ENCODE measurements around the gene TECPR1. TPM values are rescaled to one million over a fixed set of nuclear protein-coding genes. Genes with fewer than 3 reads are reported as not detected.
"Not testable (repeated sequence)": the region's sequence is repeated elsewhere in the genome, so short reads cannot be mapped to it uniquely, and the experiment has no call there.

Gene TECPR1
- total RNA-seq, 1 experiment from 2014 or later: 15.3 TPM

DNA sequence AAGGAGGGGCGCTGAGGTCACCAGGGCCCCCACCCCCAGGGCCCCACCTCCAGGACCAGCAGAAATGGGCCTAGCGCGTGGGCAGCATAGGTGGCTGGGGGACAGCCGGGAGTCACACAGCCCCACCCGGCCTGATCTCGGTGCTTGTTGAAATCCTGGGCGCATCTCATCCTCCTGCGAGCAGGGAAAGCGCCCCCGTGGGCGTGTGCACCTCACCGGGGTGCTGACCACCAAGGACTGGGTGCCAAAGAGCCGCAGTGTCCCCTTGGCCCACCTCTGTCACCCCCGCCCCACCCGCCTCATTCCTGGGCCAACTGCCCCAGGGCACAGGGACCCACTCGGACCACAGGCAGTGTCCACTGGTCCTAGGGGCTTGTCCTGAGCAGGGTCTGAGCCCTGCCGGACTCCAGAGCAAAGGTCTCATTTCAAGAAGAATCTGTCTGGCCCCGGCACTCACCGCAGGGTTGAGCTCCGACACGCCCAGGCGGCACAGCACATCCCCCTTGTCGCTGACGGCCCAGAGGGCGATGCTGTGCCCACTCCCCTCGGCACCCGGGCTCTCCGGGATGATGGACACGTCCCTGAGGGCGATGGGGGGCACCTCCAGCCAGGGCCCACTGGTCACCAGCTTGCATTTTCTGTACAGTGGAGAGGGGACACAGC, 29.4 kb downstream of the TECPR1 start:
- DNase-seq (ENCODE audit: low read depth, low spot score): no peak
- in situ Hi-C loops (cut with HindIII; ENCODE audit: low pct_unique_long_range_greater_than_20kb, low sequenced_read_pairs): no loop called here

DNA sequence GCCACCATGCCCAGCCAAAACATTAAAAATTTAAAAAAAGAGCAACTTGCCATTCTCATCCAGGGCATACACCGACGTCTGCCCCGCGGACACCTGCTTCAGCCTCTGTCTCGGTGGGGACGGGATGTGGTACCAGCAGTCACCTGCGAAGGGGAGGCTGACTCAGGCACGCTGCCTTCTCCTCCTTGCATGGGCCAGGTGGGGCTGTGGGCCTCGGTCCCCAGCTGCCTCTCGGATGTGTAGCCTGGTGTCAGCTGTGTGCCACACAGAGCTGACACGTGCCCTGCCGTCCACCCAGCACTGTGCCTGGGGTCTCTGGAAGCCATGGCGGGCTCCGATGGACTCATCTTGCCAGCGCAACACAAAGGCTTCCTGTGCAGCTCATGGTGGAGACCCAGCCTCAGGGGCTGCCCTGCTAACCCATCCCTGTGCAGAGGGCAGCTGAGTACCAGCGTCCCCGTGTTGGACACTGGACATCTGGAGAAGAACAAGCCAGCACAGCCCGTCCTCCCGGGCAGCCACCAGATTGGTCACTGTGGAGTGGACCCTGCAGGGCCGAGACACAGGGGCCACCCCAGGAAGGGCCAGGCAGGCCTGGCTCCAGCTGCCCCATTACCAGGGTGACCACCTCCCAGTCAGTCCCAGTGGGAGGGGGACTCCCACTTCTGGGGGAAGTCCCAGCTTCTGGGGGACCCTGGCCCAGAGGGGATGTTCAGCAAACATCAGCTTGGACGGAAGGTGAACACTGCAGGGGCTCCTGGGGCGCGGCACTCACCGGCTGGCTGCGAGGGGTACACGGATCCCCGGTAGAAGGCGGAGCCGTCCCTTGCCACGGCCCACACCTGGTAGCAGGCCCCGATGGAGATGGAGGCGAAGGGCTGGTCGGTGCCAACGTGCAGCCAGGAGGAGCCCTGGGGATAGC, 30.2 kb downstream of the TECPR1 start:
- in situ Hi-C loops (cut with HindIII; ENCODE audit: low pct_unique_long_range_greater_than_20kb, low sequenced_read_pairs): no loop called here
- no peak for DNase-seq (ENCODE audit: low read depth, low spot score)

DNA sequence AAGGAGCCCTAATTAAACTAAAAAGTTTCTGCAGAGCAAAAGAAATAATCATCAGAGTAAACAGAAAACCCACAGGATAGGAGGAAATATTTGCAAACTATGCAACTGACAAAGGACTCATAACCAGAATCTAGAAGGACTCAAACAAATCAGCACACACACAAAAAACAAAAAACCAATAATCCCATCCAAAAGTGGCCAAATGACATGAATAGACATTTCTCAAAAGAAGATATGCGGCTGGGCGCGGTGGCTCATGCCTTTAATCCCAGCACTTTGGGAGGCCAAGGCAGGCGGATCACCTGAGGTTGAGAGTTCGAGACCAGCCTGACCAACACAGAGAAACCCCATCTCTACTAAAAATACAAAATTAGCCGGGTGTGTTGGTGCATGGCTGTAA, 32.6 kb downstream of the TECPR1 start:
- DNase-seq (ENCODE audit: low read depth, low spot score); in situ Hi-C loops (cut with HindIII; ENCODE audit: low pct_unique_long_range_greater_than_20kb, low sequenced_read_pairs): not testable (repeated sequence)

DNA sequence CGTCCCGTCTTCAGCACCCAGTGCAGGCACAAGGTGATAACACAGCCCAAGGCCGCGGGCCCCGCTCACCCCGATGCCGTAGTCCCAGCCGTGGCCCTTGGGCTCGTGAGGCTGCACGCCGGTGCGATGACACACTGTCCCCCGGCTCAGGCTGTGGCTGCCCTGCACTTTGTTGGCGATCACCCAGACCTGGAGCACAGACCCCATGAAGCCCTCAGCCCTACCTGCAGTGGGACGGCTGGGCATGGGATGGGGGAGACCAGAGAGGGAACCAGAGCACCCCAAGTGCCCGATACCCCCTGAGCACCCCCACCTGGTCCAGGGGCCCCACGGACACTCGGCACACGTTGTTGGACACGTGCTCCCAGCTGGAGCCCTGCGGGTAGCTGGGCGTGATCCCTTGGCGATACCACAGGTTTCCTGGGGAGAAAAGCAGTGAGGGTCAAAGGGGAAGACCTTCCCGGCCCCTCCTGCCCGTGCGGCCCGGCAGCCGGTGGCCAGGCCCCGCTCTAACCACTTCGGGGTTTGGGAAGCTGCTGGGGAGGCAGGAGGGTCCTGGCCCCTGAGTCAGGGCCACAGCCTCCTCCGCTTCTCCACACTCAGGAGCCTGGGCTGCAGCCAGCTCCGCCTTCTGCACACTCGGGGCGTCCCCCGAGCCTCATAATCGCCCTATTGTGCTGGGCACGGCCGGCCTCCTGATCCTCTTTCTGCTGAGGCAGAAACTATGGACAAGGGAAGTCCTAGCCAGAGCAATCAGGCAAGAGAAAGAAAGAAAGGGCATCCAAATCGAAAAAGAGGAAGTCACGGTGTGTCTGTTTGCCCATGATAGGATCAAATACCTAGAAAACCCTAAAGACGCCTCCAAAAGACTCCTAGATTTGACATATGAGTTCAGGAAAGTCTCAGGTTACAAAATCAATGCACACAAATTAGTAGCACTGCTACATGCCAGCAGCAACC, 34.1 kb downstream of the TECPR1 start:
- in situ Hi-C loops (cut with HindIII; ENCODE audit: low pct_unique_long_range_greater_than_20kb, low sequenced_read_pairs): no loop called here
- peak; percentile 81 for DNase-seq (ENCODE audit: low read depth, low spot score)

DNA sequence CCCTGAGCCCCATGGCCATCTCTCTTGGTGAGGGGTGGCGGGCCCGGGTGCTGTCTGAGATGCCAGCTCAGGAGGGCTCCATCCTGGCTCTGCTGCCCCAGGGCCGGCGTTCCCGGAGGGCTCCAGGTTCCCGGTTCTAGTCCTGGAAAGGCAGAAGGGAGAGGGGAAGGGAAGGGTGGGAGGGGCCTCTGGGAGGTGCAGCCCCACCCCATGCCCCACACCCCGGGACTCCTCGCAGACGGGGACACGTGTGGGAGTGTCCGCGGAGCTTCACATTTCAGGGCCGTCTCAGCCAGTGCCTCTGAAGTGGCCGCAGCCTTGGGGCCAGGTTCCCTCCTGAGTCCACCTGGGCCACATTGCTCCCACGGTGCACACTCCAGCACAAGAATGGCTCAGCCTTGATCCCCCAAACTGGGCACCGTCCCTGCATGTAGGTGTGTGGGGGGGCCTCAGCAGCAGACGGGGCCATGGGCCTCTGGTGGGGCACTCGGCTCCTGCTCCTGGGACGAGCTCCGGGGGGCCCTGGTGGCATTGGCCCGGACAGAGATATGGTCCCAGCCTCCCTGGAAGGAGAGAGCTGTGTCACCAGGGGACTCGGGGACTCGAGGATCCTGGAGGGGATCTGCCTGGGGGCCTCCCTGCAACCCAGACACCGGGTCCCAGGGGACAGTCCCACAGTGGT, 35.0 kb downstream of the TECPR1 start:
- in situ Hi-C loops (cut with HindIII; ENCODE audit: low pct_unique_long_range_greater_than_20kb, low sequenced_read_pairs): no loop called here
- DNase-seq (ENCODE audit: low read depth, low spot score): no peak

DNA sequence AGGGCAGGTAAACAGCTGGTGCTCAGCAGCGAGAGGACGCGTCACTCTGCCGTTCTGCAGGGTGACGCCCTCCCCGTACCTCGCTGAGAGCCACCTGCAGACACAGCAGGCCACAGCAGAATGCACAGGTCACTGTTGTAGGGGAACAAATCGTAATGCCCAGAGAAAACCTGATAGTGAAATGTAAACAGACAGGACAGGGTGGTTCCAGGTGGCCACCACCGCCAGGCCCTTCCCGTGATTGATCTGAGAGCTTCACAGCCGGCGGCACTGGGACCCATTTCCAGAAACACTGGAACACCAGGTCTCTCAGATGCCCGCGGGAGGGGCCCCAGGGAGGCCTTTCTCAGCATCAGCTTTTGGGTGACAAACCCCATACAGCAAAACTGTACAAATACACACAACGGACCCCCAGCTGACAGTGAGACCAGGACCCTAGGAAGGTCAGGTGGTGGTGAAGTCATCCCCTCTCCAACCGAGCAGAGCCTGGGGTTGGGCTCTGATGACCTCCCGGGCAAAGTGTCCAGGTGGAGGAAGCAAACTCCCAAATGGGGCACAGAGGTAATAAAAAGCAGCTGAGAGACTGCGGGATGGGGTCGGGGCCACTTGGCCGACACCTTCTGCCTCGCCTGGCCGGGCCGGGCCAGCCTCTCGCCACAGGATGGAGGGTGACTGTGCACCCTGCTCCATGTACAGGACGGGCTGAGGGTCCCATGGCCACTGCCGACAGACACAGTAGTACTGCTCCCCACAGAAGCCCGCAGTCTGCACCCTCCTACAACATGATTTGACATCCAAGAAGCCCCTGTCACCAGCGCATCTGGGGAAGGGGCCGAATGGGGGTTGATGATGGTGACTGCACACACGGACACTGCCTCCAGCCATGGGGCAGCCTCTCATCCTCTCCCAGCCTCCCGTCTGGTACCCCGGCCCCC, 36.2 kb downstream of the TECPR1 start:
- in situ Hi-C loops (cut with HindIII; ENCODE audit: low pct_unique_long_range_greater_than_20kb, low sequenced_read_pairs): no loop called here
- DNase-seq (ENCODE audit: low read depth, low spot score): no peak

DNA sequence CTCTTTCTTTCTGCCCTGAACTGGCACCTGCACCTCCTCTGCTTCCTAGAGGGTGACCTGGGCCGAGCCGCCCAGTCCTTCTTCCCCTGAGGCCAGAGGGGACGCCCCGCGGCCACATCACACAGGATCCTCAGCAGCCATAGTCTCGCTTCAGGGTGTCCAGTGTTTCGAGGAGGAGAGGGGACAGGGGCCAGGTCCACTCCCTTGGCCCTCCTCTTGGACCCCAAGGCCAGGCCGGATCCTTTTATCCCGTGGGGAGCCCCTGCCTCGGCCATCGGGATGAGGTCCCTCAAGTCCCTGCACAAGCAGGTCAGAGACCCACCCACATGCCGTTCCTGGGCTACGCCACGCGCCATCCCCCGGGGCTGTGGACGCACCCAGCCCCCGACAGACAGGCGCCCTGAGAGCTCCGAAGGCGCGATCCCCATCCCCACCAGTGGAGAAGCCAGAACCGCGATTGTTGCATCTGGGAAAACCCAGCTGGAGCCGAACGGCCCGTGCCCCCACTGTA, 37.2 kb downstream of the TECPR1 start:
- in situ Hi-C loops (cut with HindIII; ENCODE audit: low pct_unique_long_range_greater_than_20kb, low sequenced_read_pairs): no loop called here
- DNase-seq (ENCODE audit: low read depth, low spot score): no peak

DNA sequence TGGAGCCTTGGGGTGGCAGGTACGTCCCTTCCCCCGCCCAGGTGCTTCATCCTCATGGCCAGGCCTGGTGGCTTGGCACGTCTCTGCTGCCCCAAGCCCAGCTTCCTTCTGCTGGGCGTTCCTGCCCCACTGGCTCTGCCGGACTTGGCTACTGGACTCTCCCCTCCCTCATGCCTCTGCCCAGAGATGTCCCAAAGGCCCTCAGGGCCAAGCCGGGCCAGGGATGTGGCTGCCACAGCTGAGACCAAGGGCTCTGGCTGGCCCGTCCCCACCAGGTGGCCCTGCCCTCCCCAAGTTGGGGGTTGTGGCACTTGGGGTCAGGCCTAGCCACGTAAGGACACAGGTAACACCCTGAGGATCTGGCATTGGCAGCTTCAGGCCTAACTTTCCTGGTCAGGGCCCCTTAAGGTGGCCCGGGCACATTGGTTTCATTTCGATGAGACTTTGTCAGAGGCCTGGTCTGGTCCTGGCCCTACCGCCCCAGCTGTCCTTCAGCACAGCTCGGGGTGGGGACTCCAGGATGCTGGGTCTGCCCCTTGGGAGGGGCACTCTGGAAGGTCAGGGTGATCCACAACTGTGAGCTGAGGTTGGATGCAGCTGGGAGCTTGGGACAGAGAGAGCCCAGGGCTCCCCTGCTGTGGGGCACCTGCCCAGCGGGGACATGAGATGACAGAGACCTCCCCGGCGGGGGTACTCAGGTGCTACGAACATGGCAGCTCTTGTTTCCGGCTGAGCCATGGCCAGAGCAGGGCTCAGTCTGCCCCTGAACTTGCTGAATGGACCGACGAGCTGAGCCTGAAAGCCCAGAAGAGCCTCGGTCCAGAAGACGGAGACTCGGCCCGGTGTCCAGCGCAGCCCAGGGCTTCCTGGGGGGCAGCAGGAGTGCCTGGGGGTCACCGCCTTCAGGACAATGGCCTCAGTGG, 37.9 kb downstream of the TECPR1 start:
- in situ Hi-C loops (cut with HindIII; ENCODE audit: low pct_unique_long_range_greater_than_20kb, low sequenced_read_pairs): no loop called here
- DNase-seq (ENCODE audit: low read depth, low spot score): no peak

DNA sequence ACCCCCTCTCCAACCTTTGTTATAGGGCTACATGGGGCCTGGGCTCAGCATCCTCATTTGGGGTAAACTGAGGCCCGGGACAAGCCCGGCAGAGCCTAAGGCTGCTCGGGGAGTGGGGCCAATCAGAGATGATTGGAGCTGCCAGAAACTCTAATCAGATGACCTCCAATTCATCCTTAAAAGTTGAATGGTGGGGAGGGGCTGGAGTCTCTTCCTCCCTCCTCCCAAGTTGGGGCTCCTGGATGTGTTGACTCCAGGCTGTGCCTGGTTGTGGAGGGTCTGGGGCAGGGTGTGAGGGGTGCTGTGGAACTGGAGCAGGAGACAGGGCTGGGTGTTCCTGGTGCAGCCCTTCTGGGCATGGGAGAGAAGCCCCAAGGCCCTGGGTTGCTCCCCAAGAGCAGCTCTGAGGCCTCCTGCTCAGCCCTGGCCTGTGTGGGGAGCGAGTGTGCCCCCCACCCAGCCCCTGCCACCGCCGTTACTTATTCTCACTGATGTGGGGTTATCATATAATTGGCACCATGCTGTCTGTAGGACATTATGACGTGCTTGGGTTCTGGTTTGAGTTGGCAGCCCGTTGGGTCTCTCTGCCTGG, 38.6 kb downstream of the TECPR1 start:
- in situ Hi-C loops (cut with HindIII; ENCODE audit: low pct_unique_long_range_greater_than_20kb, low sequenced_read_pairs): no loop called here
- no peak for DNase-seq (ENCODE audit: low read depth, low spot score)

DNA sequence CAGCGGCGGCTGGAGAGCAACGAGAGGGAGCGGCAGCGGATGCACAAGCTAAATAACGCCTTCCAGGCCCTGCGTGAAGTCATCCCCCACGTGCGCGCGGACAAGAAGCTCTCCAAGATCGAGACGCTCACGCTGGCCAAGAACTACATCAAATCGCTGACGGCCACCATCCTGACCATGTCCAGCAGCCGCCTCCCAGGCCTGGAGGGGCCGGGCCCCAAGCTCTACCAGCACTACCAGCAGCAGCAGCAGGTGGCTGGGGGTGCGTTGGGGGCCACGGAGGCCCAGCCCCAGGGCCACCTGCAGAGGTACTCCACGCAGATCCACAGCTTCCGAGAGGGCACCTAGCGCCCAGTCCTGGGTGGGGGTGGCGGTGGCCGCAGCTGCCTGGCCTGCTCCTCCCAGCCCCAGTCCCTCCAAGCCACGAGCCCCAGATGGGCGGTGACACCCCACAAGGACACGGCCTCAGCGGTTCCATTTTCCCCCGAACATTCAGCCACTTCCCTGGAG, 39.4 kb downstream of the TECPR1 start:
- DNase-seq (ENCODE audit: low read depth, low spot score): no peak
- in situ Hi-C loops (cut with HindIII; ENCODE audit: low pct_unique_long_range_greater_than_20kb, low sequenced_read_pairs): no loop called here

DNA sequence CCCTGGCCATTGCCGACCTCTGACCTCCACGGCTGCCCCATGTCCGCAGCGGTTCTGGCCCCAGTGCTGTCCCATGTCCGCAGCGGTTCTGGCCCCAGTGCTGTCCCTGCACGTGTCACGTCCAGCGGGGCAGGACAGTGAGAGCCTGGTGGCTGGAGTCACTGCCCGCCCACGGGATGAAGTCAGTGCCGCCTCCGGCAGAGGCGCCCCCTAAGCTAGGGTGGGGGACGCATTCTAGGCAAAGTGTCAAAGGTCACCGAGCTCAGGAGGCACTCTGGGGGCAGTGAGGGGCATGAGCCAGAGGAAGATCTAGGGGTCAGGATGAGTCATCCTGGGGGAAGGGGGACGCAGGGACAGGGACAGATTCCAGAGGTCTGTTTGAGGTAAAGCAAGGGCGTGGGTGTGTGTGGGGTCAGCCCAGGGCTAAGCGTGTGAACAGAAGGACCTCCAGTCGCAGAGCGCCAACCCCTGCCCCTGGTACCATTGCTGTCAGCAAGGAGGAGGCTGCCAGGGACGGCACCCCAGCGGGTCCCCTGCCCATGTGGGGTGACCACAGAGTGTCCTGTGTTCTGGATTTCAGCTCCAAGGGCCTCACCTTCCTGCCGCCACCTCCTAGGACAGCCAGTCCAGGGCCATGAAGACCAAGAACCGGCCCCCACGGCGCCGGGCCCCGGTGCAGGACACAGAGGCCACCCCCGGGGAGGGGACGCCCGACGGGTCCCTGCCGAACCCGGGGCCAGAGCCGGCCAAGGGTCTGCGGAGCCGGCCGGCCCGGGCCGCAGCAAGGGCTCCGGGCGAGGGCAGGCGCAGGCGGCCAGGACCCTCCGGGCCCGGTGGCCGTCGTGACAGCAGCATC, 40.1 kb downstream of the TECPR1 start:
- in situ Hi-C loops (cut with HindIII; ENCODE audit: low pct_unique_long_range_greater_than_20kb, low sequenced_read_pairs): no loop called here
- DNase-seq (ENCODE audit: low read depth, low spot score): no peak

DNA sequence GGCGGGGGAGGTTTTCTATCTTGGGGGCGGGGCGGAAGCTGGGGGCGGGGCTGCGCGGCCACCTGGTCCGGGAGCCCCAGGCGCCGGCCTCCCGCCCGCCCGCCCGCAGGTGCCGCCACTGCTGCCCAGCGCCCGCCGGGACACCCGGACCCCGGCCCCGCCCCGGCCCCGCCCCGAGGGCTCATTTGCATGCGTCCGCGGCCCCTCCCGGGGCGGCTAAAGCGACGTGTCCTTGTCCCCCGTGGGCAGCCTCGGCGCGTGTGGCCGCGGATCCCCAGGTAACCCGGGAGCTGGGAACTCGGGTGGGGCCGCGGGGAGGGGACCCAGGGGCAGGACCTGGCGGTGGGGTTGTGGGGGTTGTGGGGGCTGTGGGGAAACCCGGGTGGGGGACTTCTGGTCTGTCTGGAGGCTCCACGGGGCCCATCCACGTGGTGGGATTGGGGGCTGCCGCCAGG, 40.8 kb downstream of the TECPR1 start, which contains the start of gene BHLHA15:
Gene BHLHA15, plus strand, starts transcription at position 219 of the 455 bp plus-strand sequence. CDS start 871 bp downstream, outside the sequence.
- no peak for DNase-seq (ENCODE audit: low read depth, low spot score)
- in situ Hi-C loops (cut with HindIII; ENCODE audit: low pct_unique_long_range_greater_than_20kb, low sequenced_read_pairs): no loop called here

DNA sequence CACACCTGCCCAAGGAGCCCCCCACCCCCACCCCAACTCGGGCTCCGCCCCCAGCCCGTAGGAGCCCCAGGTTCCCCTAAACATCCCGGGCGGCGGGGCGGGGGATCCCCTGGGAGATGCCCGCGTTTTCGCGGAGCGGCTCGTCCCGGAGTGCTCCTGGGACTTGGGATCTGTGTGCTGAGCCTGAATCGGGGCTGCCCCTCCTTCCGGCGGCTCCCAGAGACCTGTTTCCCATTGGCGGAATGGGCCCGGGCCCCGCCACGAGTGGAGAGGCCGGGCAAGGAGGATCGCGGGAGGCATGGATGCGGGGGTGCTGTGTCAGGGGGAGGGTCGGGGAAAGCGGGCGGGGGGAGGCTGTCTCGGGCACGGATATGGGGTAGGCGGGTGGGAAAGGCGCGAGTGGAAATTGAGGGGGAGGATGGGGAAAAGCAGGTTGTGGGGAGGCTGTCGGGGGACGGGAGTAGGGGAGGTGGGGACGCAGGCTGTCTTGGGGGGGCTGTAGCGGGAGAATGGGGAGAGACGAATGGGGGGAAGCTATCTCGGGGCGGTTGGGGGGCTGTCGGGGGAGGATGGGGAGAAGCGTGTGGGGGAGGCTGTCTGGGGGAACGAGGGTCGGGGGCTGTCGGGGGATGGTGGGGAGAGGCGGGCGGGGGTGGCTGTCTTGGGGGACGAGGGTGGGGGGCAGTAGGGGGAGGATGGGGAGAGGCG, 41.4 kb downstream of the TECPR1 start:
- no peak for DNase-seq (ENCODE audit: low read depth, low spot score)
- in situ Hi-C loops (cut with HindIII; ENCODE audit: low pct_unique_long_range_greater_than_20kb, low sequenced_read_pairs): no loop called here

All from SK-MEL-5 (cell line).